Measurements from ENCODE around the gene BARD1.

The BARD1 gene

DNA sequence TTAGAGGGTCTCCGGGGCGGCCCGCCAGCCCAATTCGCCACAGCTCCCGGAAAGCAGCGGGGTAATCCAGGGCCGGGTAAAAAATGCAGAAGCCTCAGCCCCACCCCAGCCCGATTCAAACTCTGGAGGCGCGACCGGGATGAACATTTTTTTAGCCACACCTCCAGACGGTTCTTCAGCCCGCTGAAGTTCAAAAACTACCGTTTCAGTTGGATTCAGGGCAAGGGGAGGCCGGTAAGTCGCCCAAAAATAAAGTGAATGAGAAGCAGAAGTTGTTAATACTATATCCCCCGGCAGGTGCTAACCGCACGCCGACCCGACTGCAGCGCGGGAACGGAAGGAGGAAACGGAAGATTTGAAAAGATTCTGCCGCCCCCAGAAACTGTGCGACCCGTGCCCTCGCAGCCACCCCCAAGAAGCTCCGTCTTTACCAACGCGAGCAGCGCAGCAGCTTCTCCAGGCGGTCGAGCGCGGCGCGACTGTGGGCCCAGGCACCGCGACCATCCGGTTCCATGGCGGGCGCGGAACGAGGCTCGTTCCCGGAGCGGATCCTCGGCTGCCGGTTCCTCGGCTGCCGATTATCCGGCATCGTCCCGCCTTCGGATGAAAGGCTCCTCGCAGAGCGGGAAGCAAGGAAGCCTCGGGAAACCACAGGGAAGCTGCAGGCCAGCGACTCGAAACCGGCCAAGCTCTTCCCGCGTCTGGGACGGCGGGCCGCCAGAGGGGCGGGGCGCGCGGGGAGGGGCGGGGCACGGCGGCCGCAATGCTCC lies at the start of gene BARD1:
TSS of gene BARD1 (minus strand) at position 703 of the 770 bp plus-strand sequence. CDS start at position 589, 114 bp downstream.
- TF ChIP-seq, protein P1, sequence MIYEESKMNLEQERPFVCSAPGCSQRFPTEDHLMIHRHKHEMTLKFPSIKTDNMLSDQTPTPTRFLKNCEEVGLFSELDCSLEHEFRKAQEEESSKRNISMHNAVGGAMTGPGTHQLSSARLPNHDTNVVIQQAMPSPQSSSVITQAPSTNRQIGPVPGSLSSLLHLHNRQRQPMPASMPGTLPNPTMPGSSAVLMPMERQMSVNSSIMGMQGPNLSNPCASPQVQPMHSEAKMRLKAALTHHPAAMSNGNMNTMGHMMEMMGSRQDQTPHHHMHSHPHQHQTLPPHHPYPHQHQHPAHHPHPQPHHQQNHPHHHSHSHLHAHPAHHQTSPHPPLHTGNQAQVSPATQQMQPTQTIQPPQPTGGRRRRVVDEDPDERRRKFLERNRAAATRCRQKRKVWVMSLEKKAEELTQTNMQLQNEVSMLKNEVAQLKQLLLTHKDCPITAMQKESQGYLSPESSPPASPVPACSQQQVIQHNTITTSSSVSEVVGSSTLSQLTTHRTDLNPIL (CRISPR knock-in tag; IDR thresholded peaks at IDR 0.05; ENCODE audit: low read depth) = no peak
- TF ChIP-seq ZNF565 (CRISPR knock-in tag; conservative IDR thresholded peaks at IDR 0.05; ENCODE audit: low read depth) = no peak
- TF ChIP-seq ZNF8 (CRISPR knock-in tag; IDR thresholded peaks at IDR 0.05) = no peak
- ATAC-seq = peak; percentile 67

DNA sequence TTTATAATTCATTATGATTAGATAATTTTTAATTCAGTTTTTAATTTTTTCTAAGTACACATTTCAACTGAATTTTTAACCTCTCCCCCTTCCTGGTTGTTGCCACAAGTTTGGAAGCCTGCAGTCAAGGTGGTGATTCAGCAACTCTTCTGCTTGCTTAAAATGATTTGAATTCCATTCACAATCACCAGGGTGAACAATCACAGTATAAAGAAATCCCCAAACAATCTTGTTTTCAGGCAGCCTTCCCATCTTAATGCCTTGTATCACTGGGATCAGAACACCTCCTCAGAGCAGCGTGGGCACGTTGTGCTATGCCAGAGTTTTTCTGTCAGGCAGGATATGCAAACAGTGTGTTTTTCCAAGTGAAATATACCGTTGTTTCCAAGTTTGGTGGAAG lies 46.7 kb upstream of the BARD1 start:
- no peak; the same call in 2 of the 3 replicates for ATAC-seq
- TF ChIP-seq, protein P2, sequence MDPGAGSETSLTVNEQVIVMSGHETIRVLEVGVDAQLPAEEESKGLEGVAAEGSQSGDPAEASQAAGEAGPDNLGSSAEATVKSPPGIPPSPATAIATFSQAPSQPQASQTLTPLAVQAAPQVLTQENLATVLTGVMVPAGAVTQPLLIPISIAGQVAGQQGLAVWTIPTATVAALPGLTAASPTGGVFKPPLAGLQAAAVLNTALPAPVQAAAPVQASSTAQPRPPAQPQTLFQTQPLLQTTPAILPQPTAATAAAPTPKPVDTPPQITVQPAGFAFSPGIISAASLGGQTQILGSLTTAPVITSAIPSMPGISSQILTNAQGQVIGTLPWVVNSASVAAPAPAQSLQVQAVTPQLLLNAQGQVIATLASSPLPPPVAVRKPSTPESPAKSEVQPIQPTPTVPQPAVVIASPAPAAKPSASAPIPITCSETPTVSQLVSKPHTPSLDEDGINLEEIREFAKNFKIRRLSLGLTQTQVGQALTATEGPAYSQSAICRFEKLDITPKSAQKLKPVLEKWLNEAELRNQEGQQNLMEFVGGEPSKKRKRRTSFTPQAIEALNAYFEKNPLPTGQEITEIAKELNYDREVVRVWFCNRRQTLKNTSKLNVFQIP (CRISPR knock-in tag; IDR thresholded peaks at IDR 0.05; ENCODE audit: borderline replicate concordance, low read depth) = no peak
- no peak for TF ChIP-seq ZNF8 (CRISPR knock-in tag; IDR thresholded peaks at IDR 0.05)
- TF ChIP-seq, protein P3, sequence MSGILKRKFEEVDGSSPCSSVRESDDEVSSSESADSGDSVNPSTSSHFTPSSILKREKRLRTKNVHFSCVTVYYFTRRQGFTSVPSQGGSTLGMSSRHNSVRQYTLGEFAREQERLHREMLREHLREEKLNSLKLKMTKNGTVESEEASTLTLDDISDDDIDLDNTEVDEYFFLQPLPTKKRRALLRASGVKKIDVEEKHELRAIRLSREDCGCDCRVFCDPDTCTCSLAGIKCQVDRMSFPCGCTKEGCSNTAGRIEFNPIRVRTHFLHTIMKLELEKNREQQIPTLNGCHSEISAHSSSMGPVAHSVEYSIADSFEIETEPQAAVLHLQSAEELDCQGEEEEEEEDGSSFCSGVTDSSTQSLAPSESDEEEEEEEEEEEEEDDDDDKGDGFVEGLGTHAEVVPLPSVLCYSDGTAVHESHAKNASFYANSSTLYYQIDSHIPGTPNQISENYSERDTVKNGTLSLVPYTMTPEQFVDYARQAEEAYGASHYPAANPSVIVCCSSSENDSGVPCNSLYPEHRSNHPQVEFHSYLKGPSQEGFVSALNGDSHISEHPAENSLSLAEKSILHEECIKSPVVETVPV (CRISPR knock-in tag; IDR thresholded peaks at IDR 0.05) = no peak
- no peak for TF ChIP-seq ESRRG (CRISPR knock-in tag; IDR thresholded peaks at IDR 0.05)
- TF ChIP-seq CSDC2 (CRISPR knock-in tag; IDR thresholded peaks at IDR 0.05) = no peak
- TF ChIP-seq TCF4 (CRISPR knock-in tag; IDR thresholded peaks at IDR 0.05; ENCODE audit: borderline replicate concordance) = no peak
- no peak for TF ChIP-seq ZFP30 (CRISPR knock-in tag; IDR thresholded peaks at IDR 0.05)
- no peak for TF ChIP-seq ZNF565 (CRISPR knock-in tag; conservative IDR thresholded peaks at IDR 0.05; ENCODE audit: low read depth)
- TF ChIP-seq, protein P4, sequence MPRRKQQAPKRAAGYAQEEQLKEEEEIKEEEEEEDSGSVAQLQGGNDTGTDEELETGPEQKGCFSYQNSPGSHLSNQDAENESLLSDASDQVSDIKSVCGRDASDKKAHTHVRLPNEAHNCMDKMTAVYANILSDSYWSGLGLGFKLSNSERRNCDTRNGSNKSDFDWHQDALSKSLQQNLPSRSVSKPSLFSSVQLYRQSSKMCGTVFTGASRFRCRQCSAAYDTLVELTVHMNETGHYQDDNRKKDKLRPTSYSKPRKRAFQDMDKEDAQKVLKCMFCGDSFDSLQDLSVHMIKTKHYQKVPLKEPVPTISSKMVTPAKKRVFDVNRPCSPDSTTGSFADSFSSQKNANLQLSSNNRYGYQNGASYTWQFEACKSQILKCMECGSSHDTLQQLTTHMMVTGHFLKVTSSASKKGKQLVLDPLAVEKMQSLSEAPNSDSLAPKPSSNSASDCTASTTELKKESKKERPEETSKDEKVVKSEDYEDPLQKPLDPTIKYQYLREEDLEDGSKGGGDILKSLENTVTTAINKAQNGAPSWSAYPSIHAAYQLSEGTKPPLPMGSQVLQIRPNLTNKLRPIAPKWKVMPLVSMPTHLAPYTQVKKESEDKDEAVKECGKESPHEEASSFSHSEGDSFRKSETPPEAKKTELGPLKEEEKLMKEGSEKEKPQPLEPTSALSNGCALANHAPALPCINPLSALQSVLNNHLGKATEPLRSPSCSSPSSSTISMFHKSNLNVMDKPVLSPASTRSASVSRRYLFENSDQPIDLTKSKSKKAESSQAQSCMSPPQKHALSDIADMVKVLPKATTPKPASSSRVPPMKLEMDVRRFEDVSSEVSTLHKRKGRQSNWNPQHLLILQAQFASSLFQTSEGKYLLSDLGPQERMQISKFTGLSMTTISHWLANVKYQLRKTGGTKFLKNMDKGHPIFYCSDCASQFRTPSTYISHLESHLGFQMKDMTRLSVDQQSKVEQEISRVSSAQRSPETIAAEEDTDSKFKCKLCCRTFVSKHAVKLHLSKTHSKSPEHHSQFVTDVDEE (CRISPR knock-in tag; IDR thresholded peaks at IDR 0.05) = no peak
- no peak for TF ChIP-seq ZC3H10 (CRISPR knock-in tag; IDR thresholded peaks at IDR 0.05)
- TF ChIP-seq SNAI2 (CRISPR knock-in tag; IDR thresholded peaks at IDR 0.05) = no peak
- no peak for TF ChIP-seq ZNF70 (CRISPR knock-in tag; IDR thresholded peaks at IDR 0.05)
- TF ChIP-seq TOX (CRISPR knock-in tag; IDR thresholded peaks at IDR 0.05; ENCODE audit: borderline replicate concordance) = no peak
- TF ChIP-seq, protein P1 (CRISPR knock-in tag; IDR thresholded peaks at IDR 0.05; ENCODE audit: low read depth) = no peak
- no peak for TF ChIP-seq PPARA (CRISPR knock-in tag; IDR thresholded peaks at IDR 0.05; ENCODE audit: borderline replicate concordance)

- no peak for ATAC-seq
- no peak for TF ChIP-seq ESRRG (CRISPR knock-in tag; IDR thresholded peaks at IDR 0.05)
- TF ChIP-seq ZNF70 (CRISPR knock-in tag; IDR thresholded peaks at IDR 0.05) = no peak
- TF ChIP-seq BACH2 (CRISPR knock-in tag; IDR thresholded peaks at IDR 0.05; ENCODE audit: borderline replicate concordance) = no peak
- no peak for TF ChIP-seq ZFP3 (CRISPR knock-in tag; IDR thresholded peaks at IDR 0.05)
These were observed 44.4 kb upstream of the BARD1 start for GRCh38 chr2:214853906-214854305.

DNA sequence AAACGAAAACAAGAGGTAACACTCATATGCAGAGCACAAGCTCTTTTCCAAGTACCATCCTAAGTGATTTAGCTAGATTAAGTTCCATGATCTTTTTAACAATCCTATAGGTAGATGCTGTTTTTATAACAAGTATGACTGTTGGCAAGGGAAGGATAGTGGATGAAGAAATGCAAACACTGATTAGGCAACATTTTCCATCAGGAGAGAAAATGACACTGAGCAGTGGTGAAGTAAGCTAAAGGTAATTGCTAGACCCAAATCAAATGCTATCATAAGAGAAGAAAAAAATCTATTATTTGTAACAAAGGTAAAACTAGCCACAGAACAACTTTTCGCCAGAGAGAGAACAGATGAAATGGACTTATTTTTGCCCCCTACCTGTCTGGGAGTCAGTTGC lies 34.3 kb upstream of the BARD1 start:
- ATAC-seq = no peak
- TF ChIP-seq, protein P2 (CRISPR knock-in tag; IDR thresholded peaks at IDR 0.05; ENCODE audit: borderline replicate concordance, low read depth) = no peak
- TF ChIP-seq OSR1 (CRISPR knock-in tag; IDR thresholded peaks at IDR 0.05) (no peak), PPARA (CRISPR knock-in tag; IDR thresholded peaks at IDR 0.05; ENCODE audit: borderline replicate concordance) (no peak), ZFP30 (CRISPR knock-in tag; IDR thresholded peaks at IDR 0.05) (no peak), TCF4 (CRISPR knock-in tag; IDR thresholded peaks at IDR 0.05; ENCODE audit: borderline replicate concordance) (no peak)
- TF ChIP-seq, protein P4 (CRISPR knock-in tag; IDR thresholded peaks at IDR 0.05) = no peak
